Right atrium auricular region (tissue), 2 donors: ENCODE measurements around the gene SLC25A13. TPM values are rescaled to one million over a fixed set of nuclear protein-coding genes. Genes with fewer than 3 reads are reported as not detected.
"Not testable (repeated sequence)": the region's sequence is repeated elsewhere in the genome, so short reads cannot be mapped to it uniquely, and the experiment has no call there.

ENCODE experiments used
- DNase-seq: peaks from one replicate; pipeline ENCODE4 v3.0.0-alpha.2; 2019; ENCODE audit warnings: low spot score
- H3K27ac ChIP-seq, 2 donors: fragments of 200-600 bp; sonication (generic); 1 replicate in 1 of 2; 2 replicates in 1 of 2; pipeline ENCODE4 v1.5.1; 2016 to 2019
- H3K27me3 ChIP-seq, 2 donors: fragments of 200-600 bp; sonication (generic); one replicate each; pipeline versions ENCODE4 v1.5.1 to v1.6.0; 2017 to 2019
- H3K36me3 ChIP-seq: fragments of 200-600 bp; sonication (generic); one replicate; pipeline ENCODE4 v1.5.1; 2016
- H3K4me1 ChIP-seq, 2 donors: fragments of 200-600 bp; sonication (generic); one replicate each; pipeline versions ENCODE4 v1.5.1 to v1.6.0; 2017 to 2019
- H3K4me3 ChIP-seq, 2 donors: fragments of 200-600 bp; sonication (generic); 1 replicate in 1 of 2; 2 replicates in 1 of 2; pipeline ENCODE4 v1.5.1; 2017 to 2019; ENCODE audit warnings: mild to moderate bottlenecking in 1 of 2, moderate library complexity in 1 of 2
- H3K9me3 ChIP-seq, 2 donors: fragments of 200-600 bp; sonication (generic); one replicate each; pipeline ENCODE4 v1.5.1; 2019
- total RNA-seq, 2 donors: library from RNA; depleted of rRNA; stranded (reverse); fragments of >200 nt; gene quantifications; one replicate each; pipeline ENCODE4 v1.1.0, GENCODE V29; 2016
- TF ChIP-seq, protein P1 (sequence below), 2 donors: fragments of 200-600 bp; sonication (generic); IDR thresholded peaks; one replicate each; pipeline ENCODE4 v1.5.1; 2019; ENCODE audit warnings: antibody characterized with exemption in 2 of 2

Gene SLC25A13
- total RNA-seq, 2 donors from 2014 or later: 8.1 to 11.0 TPM

DNA sequence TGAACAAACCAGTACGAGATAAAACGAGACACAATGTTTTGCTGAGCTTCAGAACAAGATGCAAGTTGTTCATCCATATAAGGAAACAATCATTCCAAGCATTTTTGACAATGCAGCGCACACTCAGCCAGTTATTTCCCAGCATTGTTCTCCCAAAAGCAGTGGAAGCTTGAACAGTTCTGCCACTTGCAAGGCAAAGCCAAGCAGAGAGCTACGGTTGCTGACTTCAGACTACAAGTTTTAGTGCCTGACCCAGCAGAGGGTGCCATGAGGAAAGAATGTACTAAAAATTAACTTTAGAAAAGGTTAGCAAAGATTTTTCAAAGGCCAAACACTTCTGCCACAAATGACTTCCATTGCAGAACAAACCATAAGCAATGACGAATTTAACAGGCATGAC, 152.5 kb downstream of the SLC25A13 start:
- TF ChIP-seq, protein P1, sequence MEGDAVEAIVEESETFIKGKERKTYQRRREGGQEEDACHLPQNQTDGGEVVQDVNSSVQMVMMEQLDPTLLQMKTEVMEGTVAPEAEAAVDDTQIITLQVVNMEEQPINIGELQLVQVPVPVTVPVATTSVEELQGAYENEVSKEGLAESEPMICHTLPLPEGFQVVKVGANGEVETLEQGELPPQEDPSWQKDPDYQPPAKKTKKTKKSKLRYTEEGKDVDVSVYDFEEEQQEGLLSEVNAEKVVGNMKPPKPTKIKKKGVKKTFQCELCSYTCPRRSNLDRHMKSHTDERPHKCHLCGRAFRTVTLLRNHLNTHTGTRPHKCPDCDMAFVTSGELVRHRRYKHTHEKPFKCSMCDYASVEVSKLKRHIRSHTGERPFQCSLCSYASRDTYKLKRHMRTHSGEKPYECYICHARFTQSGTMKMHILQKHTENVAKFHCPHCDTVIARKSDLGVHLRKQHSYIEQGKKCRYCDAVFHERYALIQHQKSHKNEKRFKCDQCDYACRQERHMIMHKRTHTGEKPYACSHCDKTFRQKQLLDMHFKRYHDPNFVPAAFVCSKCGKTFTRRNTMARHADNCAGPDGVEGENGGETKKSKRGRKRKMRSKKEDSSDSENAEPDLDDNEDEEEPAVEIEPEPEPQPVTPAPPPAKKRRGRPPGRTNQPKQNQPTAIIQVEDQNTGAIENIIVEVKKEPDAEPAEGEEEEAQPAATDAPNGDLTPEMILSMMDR (IDR thresholded peaks at IDR 0.05): no peak
- Histone ChIP-seq H3K4me3 (no peak overlapping the region), H3K36me3 (peaks cover 7% of the 10 kb centered on the region), H3K27ac (no peak overlapping the region), H3K27me3 (no peaks in the 10 kb centered on the region), H3K9me3 (no peaks in the 10 kb centered on the region), H3K4me1 (no peaks in the 10 kb centered on the region)
- no peak for DNase-seq

DNA sequence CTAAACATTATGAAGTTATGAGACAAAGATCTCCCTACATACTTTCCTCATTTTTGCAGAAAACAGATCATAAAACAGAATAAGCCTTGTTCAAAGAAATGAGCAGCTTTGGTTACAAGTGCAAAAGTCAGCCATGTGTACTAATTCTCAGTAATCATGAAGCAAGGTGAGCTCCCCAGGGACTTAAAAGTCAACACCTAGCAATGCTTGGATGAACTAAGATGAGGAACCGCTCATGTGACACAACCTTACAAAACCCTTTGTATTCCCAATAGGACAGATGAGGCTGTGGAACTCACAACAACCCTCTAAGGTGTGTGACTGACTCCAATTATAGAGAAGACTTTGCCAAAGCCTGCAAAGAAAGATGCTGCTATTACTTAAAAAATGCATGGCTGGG, 154.5 kb downstream of the SLC25A13 start:
- Histone ChIP-seq H3K9me3 (no peaks in the 10 kb centered on the region), H3K36me3 (peaks cover 11% of the 10 kb centered on the region), H3K27ac (no peak overlapping the region), H3K4me1 (no peaks in the 10 kb centered on the region), H3K4me3 (no peak overlapping the region), H3K27me3 (no peaks in the 10 kb centered on the region)
- DNase-seq: no peak
- TF ChIP-seq, protein P1 (IDR thresholded peaks at IDR 0.05): no peak

DNA sequence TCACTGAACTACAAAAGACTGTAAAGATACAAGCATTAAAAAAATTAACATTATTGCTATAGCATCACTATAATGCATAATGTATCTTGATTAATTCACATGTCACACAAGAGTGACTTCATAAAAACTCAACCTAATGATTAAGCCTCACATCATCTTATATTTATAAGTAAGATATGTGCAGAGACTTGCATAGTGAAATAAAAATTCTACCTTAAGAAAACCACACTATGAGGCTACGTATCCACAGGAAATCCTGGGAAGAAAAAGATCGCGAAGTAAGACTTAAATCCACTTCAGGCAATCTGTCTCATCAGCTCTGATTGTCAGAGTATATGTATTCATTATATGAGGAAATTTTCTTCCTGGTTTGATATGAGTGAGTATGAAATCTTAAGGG, 160.0 kb downstream of the SLC25A13 start:
- no peak overlapping the region for H3K4me3 ChIP-seq
- H3K27ac ChIP-seq: no peak overlapping the region
- H3K27me3 ChIP-seq: no peaks in the 10 kb centered on the region
- no peaks in the 10 kb centered on the region for H3K9me3 ChIP-seq
- DNase-seq: no peak
- H3K36me3 ChIP-seq: peaks cover 4% of the 10 kb centered on the region
- no peaks in the 10 kb centered on the region for H3K4me1 ChIP-seq
- TF ChIP-seq, protein P1 (IDR thresholded peaks at IDR 0.05): no peak

DNA sequence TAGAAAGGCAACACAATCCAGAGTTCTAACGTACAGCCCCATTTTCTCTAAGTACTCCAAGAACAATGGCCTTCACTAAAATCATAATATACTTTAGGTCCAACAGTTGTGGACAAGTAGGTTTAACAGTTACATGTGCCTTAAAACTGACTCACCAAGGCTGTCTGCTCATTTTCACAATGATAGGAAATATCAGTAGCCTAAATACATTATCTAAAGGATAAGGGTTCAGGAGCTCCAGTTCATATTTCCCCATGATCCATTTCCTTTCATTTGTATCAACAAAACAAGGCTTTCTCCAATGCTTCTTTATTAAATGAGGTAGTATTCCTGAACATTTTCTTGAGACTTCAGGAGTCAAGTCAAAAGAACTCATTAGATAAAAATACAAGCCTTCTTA, 164.0 kb downstream of the SLC25A13 start:
- no peaks in the 10 kb centered on the region for H3K4me1 ChIP-seq
- H3K36me3 ChIP-seq: no peaks in the 10 kb centered on the region
- TF ChIP-seq, protein P1 (IDR thresholded peaks at IDR 0.05): no peak
- DNase-seq: no peak
- H3K4me3 ChIP-seq: no peak overlapping the region
- H3K9me3 ChIP-seq: no peaks in the 10 kb centered on the region
- no peak overlapping the region for H3K27ac ChIP-seq
- H3K27me3 ChIP-seq: no peaks in the 10 kb centered on the region

DNA sequence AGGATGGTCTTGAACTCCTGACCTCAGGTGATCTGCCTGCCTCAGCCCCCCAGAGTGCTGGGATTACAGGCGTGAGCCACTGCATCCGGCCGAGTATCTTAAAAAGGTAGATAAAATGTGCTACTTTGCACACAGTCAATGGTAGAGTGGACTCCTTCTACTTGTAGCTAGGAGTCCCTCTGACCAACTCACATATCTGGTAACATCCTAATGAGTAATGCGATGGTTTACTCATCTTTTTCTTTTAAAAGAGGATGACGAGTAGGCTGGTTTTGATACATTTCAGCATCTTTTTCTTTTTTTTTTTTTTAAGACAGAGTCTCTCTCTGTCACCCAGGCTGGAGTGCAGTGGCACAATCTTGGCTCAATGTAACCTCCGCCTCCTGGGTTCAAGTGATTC, 167.4 kb downstream of the SLC25A13 start:
- DNase-seq, H3K27ac ChIP-seq, H3K36me3 ChIP-seq, H3K4me3 ChIP-seq, H3K27me3 ChIP-seq, H3K9me3 ChIP-seq, H3K4me1 ChIP-seq: not testable (repeated sequence)

DNA sequence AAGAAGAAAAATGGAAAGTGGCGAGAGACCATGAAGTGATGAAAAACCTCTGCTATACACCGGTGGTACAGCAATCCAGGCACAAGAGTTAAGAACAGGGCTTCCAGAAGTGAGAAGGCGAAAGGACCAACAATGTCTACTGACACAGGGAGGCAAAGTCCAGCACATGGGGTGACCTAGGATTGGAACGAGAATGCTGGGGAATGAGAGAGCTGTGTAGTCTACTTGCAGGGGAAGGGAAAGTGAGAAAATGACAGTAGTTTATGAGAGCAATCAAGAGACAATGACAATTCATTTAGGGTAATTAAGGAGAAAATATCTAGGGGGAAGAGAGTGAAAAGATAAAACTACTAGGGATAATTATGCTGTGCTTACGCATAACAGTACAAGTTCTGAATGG, 169.2 kb downstream of the SLC25A13 start:
- H3K27ac ChIP-seq: no peak overlapping the region
- H3K9me3 ChIP-seq: no peaks in the 10 kb centered on the region
- H3K27me3 ChIP-seq: no peaks in the 10 kb centered on the region
- H3K4me1 ChIP-seq: no peaks in the 10 kb centered on the region
- no peaks in the 10 kb centered on the region for H3K36me3 ChIP-seq
- TF ChIP-seq, protein P1 (IDR thresholded peaks at IDR 0.05): no peak
- H3K4me3 ChIP-seq: no peak overlapping the region
- DNase-seq: no peak
